Effector CD4-positive, alpha-beta T cell (primary cell): ENCODE measurements around the gene ELP1.
"Not testable (repeated sequence)": the region's sequence is repeated elsewhere in the genome, so short reads cannot be mapped to it uniquely, and the experiment has no call there.

Source experiments
- DNase-seq: peaks from one replicate; pipeline ENCODE4 v3.0.0-alpha.2; 2020

ELP1 gene

GRCh38 chr9:108933231-108933717, 650 bp downstream of the ELP1 start:
- no peak for DNase-seq

GRCh38 chr9:108928386-108928785, 5.5 kb downstream of the ELP1 start:
- no peak for DNase-seq

GRCh38 chr9:108924466-108924865, 9.5 kb downstream of the ELP1 start:
- no peak for DNase-seq

- no peak for DNase-seq
Observed at GRCh38 chr9:108921200-108921599, 12.7 kb downstream of the ELP1 start.

GRCh38 chr9:108920401-108920800, 13.5 kb downstream of the ELP1 start:
- DNase-seq: not testable (repeated sequence)

- no peak for DNase-seq
Observed at GRCh38 chr9:108919517-108919916, 14.4 kb downstream of the ELP1 start.

- DNase-seq: no peak
Observed at GRCh38 chr9:108913391-108913790, 20.5 kb downstream of the ELP1 start.

- no peak for DNase-seq
Observed at GRCh38 chr9:108911820-108912219, 22.1 kb downstream of the ELP1 start.

- no peak for DNase-seq
Observed at GRCh38 chr9:108910914-108911313, 23.0 kb downstream of the ELP1 start.

GRCh38 chr9:108910402-108910801, 23.5 kb downstream of the ELP1 start:
- no peak for DNase-seq

GRCh38 chr9:108905494-108905893, 28.4 kb downstream of the ELP1 start:
- no peak for DNase-seq

GRCh38 chr9:108904161-108904560, 29.8 kb downstream of the ELP1 start:
- no peak for DNase-seq

GRCh38 chr9:108903420-108904103, 30.4 kb downstream of the ELP1 start:
- DNase-seq: no peak

- DNase-seq: no peak
Observed at GRCh38 chr9:108900176-108900575, 33.7 kb downstream of the ELP1 start.

- not testable (repeated sequence) for DNase-seq
Observed at GRCh38 chr9:108899023-108899695, 34.8 kb downstream of the ELP1 start.

GRCh38 chr9:108897324-108898096, 36.4 kb downstream of the ELP1 start:
- DNase-seq: no peak

- no peak for DNase-seq
Observed at GRCh38 chr9:108894225-108894997, 39.5 kb downstream of the ELP1 start.

- DNase-seq: no peak
Observed at GRCh38 chr9:108889649-108890067, 44.3 kb downstream of the ELP1 start.

GRCh38 chr9:108886594-108887271, 47.2 kb downstream of the ELP1 start:
- not testable (repeated sequence) for DNase-seq

GRCh38 chr9:108885643-108886348, 48.1 kb downstream of the ELP1 start:
- no peak for DNase-seq

- DNase-seq: no peak
Observed at GRCh38 chr9:108884701-108885100, 49.2 kb downstream of the ELP1 start.
